Measurements from ENCODE around the gene POLR2L.

POLR2L gene

DNA sequence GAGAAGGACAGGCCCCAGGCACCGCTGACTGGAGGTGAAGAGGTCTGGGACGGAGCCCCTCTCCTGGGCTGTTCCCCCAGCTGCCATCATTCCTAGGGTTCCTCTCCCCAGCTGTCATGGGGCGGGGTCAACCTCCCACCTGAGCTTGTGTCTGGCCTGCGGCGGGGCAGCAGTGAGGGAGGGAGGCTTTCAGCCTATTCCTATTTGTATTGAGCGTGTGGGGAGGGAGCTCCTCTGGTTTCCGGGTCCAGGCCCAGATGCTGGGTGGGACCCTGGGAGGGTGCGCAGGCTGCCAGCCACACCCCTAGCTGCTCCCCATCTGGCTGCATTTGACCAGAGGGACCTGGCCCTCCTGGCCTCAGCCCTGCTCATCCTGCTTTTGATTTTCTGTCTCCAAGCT, 14.1 kb upstream of the POLR2L start:
- no peak for FAIRE-seq
- no peak for DNase-seq (ENCODE audit: extremely low spot score, insufficient read length, low read depth)

DNA sequence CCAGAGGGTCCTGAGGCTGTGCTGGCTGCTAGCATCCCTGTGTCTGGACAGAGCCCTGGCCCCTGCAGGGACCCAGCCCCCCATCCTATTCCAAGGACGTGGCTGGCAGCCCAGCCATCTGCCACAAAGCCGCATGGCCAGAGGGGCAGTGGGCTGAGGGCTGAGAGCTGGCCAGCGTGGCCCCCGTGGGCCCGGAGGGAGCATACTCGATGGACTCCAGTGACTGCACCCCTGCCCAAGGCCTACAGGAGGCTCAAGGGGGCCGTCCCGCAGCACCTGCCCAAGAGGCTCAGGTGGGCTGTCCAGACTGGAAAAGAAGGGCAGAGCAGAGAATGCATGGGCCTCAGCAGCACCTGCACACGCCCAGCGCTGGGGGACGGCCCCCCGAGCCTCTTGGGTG, 13.5 kb upstream of the POLR2L start:
- FAIRE-seq (no peak), DNase-seq (ENCODE audit: extremely low spot score, insufficient read length, low read depth) (no peak)

DNA sequence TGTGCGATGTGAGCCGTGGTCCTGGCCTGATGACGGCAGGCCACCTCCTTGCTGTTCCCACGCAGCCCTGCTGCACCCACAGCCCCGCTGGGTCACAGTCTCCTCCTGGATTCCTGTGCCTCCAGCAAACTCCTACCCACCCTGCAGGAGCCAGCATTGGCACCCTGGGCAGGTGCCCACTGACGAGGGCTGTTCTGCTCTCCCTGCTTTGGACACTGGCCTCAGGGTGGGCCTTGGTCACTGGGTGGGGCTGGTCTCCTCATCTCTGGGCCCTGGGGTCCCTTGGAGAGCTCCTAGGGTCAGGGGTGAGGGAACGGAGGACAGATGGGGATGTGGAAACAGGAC, 13.0 kb upstream of the POLR2L start:
- DNase-seq (ENCODE audit: extremely low spot score, insufficient read length, low read depth) (no peak), FAIRE-seq (no peak)

DNA sequence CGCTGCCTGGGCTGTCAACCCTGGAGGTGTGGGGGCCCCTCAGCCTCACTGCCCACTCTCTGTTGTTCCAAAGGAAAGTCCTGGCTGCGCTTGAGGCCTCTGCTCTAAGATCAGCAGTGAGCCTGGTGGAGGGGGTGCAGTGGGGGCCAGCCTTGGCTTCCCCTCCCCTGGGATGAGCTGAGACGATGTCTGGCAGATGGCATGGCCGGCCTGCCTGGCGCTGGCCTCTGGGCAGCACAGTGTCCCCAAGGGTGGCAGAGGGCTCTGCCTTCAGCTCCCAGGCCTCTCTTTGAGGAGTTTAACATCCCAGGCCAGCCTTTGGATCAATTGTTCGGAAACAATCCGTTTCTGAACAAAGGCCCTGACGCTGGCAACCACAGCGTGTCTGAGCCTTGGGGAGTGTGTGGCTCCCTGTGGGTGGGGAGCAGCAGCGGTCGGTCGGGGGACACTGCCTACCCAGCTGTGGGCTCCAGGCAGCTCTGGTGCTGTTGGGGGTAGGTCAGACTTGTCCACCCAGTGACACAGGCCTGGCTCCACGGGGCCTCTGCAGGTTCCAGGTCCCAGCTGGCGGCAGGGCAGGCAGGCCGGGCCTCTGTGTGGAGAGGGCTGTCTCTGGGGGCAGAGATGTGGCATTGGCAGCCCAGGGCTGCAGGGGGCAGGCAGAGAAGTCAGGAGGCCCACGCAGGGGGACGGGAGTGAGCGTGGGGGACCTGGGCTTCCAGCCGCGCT, 12.4 kb upstream of the POLR2L start:
- no peak for FAIRE-seq
- no peak for DNase-seq (ENCODE audit: extremely low spot score, insufficient read length, low read depth)

DNA sequence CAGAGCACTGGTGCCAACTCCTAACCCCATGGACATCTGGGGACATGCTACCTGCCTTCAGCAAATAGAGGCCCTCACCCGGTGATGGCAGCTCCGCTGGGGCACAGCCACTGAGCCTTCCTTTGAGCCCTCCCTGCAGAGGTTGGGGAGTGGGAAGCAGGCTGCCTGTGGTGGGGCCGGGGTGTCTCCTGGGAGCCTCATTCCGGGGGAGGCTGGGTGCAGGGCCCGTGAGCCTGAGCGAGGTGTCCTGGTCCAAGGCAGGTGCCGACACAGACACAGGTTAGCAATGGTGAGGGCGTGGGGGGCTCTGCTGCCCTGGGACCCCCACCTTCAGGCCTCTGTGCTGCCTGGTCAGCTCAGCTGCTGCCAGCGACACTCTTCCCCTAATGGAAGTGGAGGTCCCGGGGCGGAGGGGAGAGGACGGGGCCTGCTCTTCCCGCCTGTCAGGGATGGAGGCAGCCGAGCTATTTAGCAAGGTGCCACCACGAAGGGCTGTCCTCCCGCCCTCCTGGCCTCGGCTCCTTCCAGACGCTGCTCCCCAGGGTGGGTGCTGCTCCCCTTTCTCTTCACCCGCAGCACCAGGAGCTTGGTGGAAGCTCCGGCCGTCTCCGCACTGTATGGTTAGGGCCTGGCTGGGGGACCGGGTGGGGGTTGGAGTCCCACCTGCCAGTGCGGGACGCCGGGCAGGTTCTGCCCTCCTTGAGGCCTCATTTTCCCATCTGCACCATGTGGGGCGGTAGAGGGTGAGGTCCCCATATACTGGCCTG, 11.5 kb upstream of the POLR2L start:
- no peak for FAIRE-seq

DNA sequence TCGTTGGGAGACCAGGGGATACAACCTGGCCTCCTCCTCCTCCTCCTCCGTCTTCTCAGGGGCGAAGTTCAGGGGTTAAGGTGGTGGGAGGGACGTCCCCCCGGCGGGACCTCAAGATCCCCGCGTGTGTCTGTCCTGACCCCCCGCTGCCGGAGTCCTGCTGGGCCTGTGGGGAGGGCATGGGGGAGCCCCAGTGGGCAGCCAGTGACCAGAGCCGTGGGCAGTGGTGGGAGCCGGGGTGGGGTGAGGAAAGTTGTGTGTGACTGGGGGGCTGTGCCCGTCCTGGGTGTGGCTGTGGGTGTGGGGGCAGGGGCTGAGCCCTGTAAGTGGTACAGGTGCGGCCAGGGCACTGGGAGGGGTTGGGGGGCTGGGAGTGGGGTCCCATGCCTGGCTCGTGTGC, 10.4 kb upstream of the POLR2L start:
- no peak for FAIRE-seq
- DNase-seq (ENCODE audit: extremely low spot score, insufficient read length, low read depth), result no peak

More for the DNA sequence above, 11.5 kb upstream of the POLR2L start:
- DNase-seq (ENCODE audit: extremely low spot score, insufficient read length, low read depth), result no peak

DNA sequence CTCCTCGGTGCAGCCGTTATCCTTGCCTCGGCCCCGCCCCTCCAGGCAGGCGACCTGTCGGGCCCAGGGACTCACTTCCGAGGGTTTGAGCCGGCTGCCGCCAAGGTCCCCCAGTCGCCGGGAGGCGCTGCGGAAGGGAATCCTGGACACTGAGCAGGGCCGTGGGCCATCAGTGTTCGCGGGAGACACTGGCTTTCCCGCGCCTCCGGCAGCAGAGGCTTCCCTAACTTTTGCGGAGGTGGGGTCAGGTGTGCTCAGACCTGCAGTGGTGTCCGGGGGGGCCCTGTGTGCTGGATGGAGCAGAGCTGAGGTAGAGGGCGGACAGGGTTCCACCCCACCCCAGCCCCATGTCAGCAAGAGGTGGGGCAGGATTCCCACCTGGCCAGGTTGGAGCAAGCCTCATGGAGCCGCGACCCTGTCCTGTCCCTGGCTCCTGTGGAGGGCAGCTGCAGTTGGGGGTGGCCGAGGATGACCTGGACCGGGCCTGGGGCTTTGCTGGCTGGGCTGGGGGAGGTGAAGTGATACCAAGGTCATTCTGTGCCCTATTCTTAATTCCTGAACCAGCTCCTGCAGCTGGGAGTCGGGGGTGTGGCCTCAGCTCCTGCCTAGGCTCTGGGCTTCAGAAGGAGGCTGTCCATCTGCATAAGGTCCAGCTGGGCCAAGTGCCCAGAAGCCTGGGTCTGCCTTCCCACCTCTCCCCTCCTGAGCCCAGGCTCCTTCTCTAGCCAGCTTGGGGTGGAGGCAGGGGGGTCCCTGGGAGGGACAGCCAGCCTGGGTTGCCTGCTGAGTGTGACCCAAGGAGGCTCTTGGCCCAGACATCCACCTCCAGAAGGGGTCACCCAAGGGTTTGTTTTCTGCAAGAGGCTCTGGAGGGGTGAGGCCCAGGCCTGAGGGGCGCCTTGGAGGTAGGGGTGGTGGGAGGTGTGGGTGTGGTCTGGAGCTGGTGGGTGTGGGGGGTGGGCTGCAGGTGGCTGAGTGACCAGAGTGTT, 8.7 kb upstream of the POLR2L start:
- no peak for FAIRE-seq
- no peak for DNase-seq (ENCODE audit: extremely low spot score, insufficient read length, low read depth)

DNA sequence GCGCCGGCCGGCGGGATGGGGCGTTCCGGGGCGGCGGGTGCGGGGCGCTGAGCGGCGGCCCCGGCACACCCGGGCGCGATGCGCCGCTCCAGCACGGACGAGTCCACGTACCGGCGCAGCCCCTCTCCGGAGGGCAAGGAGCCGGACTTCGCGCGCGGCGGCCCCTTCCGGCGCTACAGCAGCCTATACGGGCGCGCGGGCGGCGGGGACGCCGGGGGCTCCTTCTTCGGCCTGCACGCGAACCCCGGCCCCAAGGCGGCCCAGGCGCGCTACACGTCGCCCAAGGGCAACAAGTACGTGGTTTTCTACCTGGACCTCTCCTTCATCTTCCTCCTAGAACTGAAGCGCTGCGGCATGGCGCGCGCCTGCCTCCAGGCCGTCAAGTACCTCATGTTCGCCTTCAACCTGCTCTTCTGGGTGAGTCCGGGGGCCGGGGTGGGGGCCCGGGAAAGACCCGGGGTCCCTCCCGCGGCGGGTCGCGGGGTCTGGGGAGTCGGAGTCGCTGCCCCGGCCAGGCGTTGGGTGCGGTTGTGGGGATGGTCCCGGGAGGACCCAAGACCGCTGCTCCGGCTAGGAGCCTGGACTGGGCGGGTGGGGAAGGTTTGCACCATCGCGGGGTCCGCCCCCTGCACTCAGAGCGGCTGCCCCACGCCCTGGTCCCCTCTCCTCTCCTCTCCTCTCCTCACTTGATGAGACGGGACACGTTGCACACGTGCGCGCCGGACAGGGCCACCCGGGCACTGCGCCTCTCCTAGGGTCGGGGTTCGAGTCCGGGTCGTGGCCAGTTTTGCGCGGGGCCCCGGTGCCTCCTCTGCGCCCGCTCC, 7.8 kb upstream of the POLR2L start:
- DNase-seq (ENCODE audit: extremely low spot score, insufficient read length, low read depth), result no peak

DNA sequence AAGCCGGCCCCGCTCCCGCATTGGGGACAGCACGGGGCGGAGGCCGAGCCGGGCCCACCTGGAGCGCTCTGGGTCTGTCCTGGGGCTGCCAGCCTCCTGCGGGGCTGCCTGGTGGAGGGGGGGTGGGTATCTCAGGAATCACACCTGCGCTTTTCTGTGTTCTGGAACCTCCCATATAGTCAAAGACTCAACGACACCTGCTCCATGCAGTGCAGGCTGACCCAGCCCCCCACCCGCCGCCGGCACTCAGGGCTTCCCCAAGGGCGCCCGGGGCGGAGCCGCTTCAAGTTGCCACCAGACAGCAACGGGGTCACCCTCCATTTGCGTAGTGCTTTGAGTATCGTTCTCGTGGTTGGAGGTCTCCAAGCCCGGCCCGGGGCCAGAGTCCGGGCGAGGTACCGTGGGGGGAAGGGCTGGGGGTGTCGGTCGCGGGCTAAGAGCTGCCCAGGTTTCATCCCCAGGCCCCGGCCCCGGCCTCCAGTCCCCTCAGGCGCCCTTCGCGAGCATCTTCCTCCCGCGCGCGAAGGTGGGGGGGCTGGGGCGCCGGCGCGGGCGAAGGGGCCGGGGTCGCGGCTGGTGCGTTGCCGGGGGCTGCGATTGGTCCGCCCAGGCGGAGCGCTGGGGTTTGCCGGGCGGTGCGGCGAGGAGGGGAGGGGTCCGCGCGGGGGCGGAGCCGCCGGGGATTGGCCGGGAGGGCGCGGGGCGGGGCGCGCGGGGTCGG, 6.9 kb upstream of the POLR2L start:
- FAIRE-seq (no peak), DNase-seq (ENCODE audit: extremely low spot score, insufficient read length, low read depth) (no peak)

More for the DNA sequence above, 7.8 kb upstream of the POLR2L start:
- FAIRE-seq, result no peak

DNA sequence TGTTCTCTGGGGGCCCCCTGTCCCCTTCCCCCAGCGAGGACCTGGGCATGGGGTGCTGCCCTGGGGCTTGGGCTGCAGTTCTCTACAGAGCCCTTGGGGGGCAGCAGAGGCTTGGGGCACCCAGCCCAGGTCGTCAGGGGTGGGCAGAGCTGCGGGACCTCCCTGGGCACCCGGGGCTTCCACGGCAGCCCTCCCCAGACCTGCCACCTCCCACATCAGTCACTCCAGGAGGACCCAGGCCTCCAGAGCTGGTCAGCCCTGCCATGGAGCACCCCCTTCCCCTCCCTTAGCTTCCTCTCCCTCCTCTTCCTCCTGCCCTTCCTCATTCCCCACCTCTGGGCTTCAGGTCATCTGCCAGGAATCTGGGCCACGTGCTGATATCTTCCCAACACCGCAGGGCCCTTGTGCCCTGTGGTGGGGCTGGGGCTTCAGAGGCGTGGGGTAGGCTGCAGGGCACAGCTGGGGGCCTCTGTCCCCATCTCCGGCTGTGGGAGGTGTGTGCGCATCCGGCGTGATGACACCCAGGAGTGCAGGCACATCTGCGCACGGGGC, 6.1 kb upstream of the POLR2L start:
- DNase-seq (ENCODE audit: extremely low spot score, insufficient read length, low read depth) (peak; percentile 63), FAIRE-seq (peak; percentile 56)

DNA sequence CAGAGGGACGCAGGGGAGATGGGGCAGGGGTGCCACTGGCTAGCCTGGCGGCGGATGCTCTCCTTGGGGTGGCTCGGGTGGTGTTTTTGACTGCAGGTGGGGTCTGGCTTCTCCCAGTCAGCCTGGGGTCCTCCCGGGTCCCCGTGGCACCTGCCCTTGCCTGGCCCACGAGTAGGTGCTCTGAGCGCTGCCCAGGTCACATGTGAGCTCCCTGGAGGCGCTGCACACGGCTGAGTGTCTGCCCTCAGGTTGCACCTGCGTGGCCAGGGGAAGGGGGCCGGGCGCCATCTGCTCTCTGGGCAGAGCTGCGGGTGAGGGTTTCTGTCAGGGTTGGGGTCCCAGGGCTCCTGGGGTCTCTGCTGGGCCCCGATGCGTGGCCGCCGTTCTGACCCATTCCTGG, 5.5 kb upstream of the POLR2L start:
- no peak for DNase-seq (ENCODE audit: extremely low spot score, insufficient read length, low read depth)
- FAIRE-seq, result no peak

DNA sequence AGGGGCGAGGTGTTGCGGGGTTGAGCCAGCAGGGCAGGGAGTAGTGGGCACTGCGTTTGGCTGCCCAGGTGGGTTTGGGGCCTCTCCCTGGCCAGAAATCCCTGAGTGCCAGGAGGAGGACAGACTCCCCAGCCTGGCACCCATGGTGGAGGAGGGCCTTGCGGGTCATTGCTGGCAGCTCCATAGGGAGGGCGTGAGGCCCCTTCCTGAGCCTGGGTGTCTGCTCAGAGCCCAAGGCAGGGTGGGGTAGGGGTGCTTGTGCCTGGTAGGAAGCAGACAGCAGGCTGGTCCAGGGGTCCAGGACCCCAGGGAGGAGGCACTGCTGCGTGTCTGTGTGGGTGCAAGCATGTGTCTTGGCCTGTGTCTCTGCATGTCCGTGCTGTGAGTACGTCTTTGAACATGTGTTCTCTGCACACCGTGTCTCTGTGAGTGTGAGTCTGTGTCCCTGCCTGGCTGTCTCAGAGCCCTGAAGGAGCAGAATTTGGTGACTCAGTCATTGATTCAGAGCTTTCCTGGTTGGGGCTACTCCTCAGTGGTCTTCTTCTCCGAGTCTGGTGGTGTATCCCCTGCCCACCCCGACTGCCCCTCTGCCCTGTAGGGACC, 4.3 kb upstream of the POLR2L start:
- FAIRE-seq, result no peak
- no peak for DNase-seq (ENCODE audit: extremely low spot score, insufficient read length, low read depth)

DNA sequence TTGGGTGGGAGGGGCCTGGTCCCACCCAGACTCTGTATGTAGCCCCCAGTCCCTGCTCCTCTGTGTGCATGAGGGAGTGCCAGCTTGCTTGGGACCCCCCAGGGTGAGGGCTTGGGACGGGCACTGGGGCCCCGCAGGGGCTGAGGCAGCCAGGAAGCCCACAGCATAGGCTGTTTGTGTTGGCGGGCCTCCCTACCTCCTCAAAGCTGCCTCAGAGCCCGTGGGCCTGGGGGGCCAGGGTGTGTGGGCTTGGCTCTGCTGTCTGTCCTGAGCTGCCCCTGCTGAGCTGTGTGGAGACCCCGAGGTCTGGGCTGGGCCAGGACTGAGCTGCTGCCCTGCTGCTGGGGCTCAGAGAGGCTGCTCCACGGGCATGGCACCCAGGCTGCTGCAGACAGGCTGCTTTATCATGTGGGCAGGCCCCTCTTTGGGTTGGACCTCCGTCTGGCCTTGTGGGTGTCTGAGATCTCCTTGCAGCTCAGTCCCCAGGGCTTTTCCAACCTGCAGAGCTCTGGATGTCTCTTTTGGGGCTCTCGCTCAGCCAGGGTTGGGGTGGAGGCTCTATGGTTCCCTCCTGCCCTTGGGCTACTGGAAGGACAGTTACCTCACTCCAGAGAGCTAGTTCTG, 3.7 kb upstream of the POLR2L start:
- DNase-seq (ENCODE audit: extremely low spot score, insufficient read length, low read depth) (no peak), FAIRE-seq (no peak)

DNA sequence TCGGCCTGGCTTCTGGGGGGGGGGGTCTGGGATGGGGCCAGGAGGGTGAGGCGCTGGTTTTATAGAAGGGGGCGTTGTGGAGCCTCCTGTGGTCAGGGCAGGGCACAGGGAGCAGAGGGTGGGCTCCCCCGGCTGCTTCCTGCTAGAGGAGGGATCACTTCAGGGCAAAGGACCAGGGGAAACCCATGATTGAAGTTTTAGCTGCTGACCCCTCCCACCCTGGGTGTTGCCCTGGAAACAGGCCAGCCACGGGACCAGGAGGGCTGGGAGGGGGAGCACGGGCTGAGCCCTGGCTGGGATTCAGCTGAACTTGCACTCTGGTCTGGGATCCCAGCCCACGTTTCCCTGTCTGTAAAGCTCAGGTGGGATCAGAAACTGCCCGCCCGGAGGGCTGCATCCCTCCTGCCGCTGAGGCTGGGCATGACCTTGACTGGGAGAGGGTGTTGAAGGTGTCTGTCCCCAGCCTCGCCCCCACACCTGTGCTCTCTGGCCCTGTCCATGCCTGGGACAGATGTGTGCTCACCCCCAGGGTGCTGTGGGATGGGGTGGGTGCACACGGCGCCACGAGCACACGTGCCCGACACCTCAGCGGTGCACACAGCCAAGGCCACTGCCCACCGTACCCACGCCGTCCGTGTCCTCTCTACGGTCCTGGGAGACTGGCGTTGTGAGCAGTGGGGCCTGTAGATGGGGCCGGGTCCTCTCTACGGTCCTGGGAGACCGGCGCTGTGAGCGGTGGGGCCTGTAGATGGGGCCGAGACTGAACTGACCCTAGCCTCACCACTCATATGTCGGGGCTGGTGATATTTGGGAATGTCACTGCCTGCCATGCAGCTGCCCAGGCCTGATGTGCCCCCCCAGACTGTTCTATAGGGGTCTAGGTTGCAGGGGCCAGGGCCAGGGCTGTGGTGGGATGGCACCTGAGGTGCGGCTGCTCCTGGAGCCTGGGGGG, 2.6 kb upstream of the POLR2L start:
- FAIRE-seq (no peak), DNase-seq (ENCODE audit: extremely low spot score, insufficient read length, low read depth) (no peak)

DNA sequence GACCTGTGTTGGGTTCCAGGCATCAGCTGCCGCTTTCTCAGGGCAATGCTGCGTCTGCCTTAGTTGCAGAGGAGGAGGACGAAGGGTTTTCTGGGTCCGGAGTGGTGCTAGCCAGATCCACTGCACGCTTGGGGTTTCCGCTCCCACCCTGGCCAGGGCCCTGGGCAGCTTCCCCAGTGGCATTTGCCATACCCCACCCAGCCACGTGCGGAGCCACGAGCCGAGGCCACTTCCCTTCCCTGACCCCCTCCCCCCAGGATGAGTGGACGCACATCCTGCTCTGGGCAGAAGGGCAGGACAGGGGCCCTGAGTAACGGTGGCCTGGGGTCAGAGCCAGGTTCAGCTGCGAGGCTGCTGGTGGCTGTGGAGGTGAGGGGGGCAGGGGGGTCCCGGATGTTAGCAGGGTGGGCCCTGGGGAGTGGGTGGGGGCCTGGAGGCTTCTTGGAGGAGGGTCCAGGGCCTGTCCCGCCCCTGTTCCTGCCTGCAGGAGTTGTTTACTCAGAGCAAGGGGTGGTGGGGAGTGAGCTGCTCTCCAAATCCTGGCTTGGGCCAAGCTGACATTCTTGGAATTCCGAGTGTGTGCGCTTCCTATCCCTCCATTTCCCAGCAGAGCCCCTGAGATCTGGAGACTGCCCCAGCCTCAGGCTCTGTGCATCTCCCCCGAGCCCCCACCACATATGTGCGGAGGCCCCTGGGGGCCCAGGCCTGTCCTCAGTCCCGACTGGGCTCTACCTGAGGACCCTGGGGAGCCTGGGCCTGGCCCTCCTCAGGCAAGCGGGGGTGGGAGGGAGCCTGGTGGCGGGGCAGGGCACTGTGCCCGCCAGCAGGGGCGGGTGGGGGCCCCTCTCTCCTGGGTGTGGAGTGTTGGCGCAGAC, 1.7 kb upstream of the POLR2L start:
- FAIRE-seq (no peak), DNase-seq (ENCODE audit: extremely low spot score, insufficient read length, low read depth) (no peak)
